Suprapubic skin (tissue), 4 donors: ENCODE data around the gene KCNH6. TPM values are rescaled to one million over a fixed set of nuclear protein-coding genes. Genes with fewer than 3 reads are reported as not detected.

Experiments
- DNase-seq, 2 donors: peaks; one replicate each; pipeline ENCODE4 v3.0.0-alpha.2; 2019; ENCODE audit warnings: low spot score in 2 of 2
- H3K27ac ChIP-seq: fragments of 200-600 bp; sonication (generic); one replicate; pipeline ENCODE4 v1.5.1; 2019
- H3K27me3 ChIP-seq: fragments of 200-600 bp; sonication (generic); one replicate; pipeline ENCODE4 v1.5.1; 2019
- H3K36me3 ChIP-seq: fragments of 200-600 bp; sonication (generic); one replicate; pipeline ENCODE4 v1.5.1; 2019
- H3K4me1 ChIP-seq: fragments of 200-600 bp; sonication (generic); one replicate; pipeline ENCODE4 v1.5.1; 2019
- H3K4me3 ChIP-seq: fragments of 200-600 bp; sonication (generic); one replicate; pipeline ENCODE4 v1.5.1; 2019; ENCODE audit warnings: mild to moderate bottlenecking
- H3K9me3 ChIP-seq: fragments of 200-600 bp; sonication (generic); one replicate; pipeline ENCODE4 v1.5.1; 2019
- CTCF ChIP-seq, 2 donors: fragments of 200-600 bp in 1 of 2; fragments of 450-650 bp in 1 of 2; sonication (generic) in 1 of 2; IDR thresholded peaks; one replicate each; pipeline ENCODE4 v1.5.1; 2016 to 2019; ENCODE audit warnings: antibody characterized with exemption in 2 of 2, mild to moderate bottlenecking in 1 of 2, moderate library complexity in 1 of 2
- EP300 ChIP-seq: sonication (generic); formaldehyde crosslinking; IDR thresholded peaks from one replicate; pipeline ENCODE4 v1.6.1; 2017; ENCODE audit warnings: antibody characterized with exemption
- POLR2A ChIP-seq, 2 donors: fragments of 450-650 bp; IDR thresholded peaks; one replicate each; pipeline ENCODE4 v1.6.1; 2017; ENCODE audit warnings: antibody characterized with exemption in 2 of 2, mild to moderate bottlenecking in 2 of 2, moderate library complexity in 2 of 2
- POLR2AphosphoS5 ChIP-seq, 3 donors: sonication (generic); formaldehyde crosslinking; IDR thresholded peaks; one replicate each; pipeline ENCODE4 v1.6.1; 2017; ENCODE audit warnings: antibody characterized with exemption in 3 of 3
- WGBS: methylation state at CpG from one replicate; pipeline ENCODE4 v1.1.5; 2018; 5-methylcytosine and 5-hydroxymethylcytosine counted together
- total RNA-seq, 4 donors: library from RNA; depleted of rRNA; stranded (reverse); fragments of >200 nt; gene quantifications; one replicate each; pipeline ENCODE4 v1.1.0, GENCODE V29; 2016

Gene KCNH6
- total RNA-seq, 4 donors from 2014 or later: not detected

- DNase-seq: no peak
- Histone ChIP-seq H3K4me1 (peaks cover 16% of the 10 kb centered on the region), H3K4me3 (no peak overlapping the region), H3K27ac (no peak overlapping the region), H3K27me3 (no peaks in the 10 kb centered on the region), H3K9me3 (no peaks in the 10 kb centered on the region), H3K36me3 (no peaks in the 10 kb centered on the region)
- 96% methylated on average over 3 of the region's 3 CpGs for WGBS
- TF ChIP-seq POLR2A (IDR thresholded peaks at IDR 0.05): no peak
- no peak for TF ChIP-seq CTCF (IDR thresholded peaks at IDR 0.05)
- TF ChIP-seq EP300: no peak
- TF ChIP-seq POLR2AphosphoS5 (IDR thresholded peaks at IDR 0.05): no peak
These were observed 35.3 kb downstream of the KCNH6 start for GRCh38 chr17:63558441-63558840.

- Histone ChIP-seq H3K9me3 (no peaks in the 10 kb centered on the region), H3K27ac (no peak overlapping the region), H3K36me3 (no peaks in the 10 kb centered on the region), H3K4me1 (no peaks in the 10 kb centered on the region), H3K4me3 (no peak overlapping the region), H3K27me3 (no peaks in the 10 kb centered on the region)
- TF ChIP-seq CTCF (IDR thresholded peaks at IDR 0.05): no peak
- DNase-seq: no peak
These were observed 38.7 kb downstream of the KCNH6 start for GRCh38 chr17:63561819-63562218.

- Histone ChIP-seq H3K4me3 (no peak overlapping the region), H3K27ac (no peak overlapping the region), H3K9me3 (no peaks in the 10 kb centered on the region), H3K27me3 (no peaks in the 10 kb centered on the region), H3K36me3 (no peaks in the 10 kb centered on the region), H3K4me1 (no peaks in the 10 kb centered on the region)
- no peak for DNase-seq
- TF ChIP-seq POLR2A (IDR thresholded peaks at IDR 0.05) (no peak), EP300 (no peak), POLR2AphosphoS5 (IDR thresholded peaks at IDR 0.05) (no peak), CTCF (IDR thresholded peaks at IDR 0.05) (no peak)
- 90% methylated on average over 2 of the region's 2 CpGs for WGBS
These were observed 40.2 kb downstream of the KCNH6 start for GRCh38 chr17:63563339-63563738.

DNA sequence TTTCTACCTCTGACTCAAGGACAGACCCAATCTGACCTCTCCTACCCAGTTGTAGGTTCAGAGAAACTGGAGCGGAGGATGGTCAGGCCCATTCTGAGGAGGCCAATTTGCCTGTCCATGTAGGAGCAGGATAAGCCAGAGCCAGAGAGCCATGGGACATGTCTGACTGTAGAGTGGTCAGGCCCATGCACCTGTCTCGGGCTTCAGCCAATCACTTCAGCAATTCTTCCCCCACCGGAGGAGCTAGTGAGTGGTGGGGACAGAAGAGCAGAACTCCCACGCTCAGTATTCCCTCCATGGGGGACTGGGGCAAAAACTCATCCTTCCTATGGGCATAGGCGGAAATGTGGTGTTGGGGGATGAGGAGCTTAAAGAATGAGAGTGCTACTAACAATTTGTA, 41.4 kb downstream of the KCNH6 start:
- no peaks in the 10 kb centered on the region for H3K36me3 ChIP-seq
- no peak for DNase-seq
- 100% methylated on average over 5 of the region's 5 CpGs for WGBS
- no peak overlapping the region for H3K4me3 ChIP-seq
- no peak overlapping the region for H3K27ac ChIP-seq
- H3K9me3 ChIP-seq: no peaks in the 10 kb centered on the region
- TF ChIP-seq POLR2AphosphoS5 (IDR thresholded peaks at IDR 0.05): no peak
- TF ChIP-seq CTCF (IDR thresholded peaks at IDR 0.05): no peak
- TF ChIP-seq POLR2A (IDR thresholded peaks at IDR 0.05): no peak
- no peak for TF ChIP-seq EP300
- H3K27me3 ChIP-seq: no peaks in the 10 kb centered on the region
- H3K4me1 ChIP-seq: no peaks in the 10 kb centered on the region

- no peak for DNase-seq
- no peaks in the 10 kb centered on the region for H3K36me3 ChIP-seq
- WGBS: 89% methylated on average over 1 of the region's 1 CpG
- H3K4me3 ChIP-seq: no peak overlapping the region
- no peaks in the 10 kb centered on the region for H3K4me1 ChIP-seq
- H3K27ac ChIP-seq: no peak overlapping the region
- TF ChIP-seq POLR2A (IDR thresholded peaks at IDR 0.05): no peak
- TF ChIP-seq POLR2AphosphoS5 (IDR thresholded peaks at IDR 0.05): no peak
- no peak for TF ChIP-seq EP300
- no peak for TF ChIP-seq CTCF (IDR thresholded peaks at IDR 0.05)
- no peaks in the 10 kb centered on the region for H3K27me3 ChIP-seq
- H3K9me3 ChIP-seq: no peaks in the 10 kb centered on the region
These were observed 44.1 kb downstream of the KCNH6 start for GRCh38 chr17:63567229-63567628.
